Activated CD8-positive, alpha-beta T cell treated with anti-CD3 and anti-CD28 coated beads, Interleukin-2, amount 10 ng/mL, durations not matched to agents 7 days and 5 days (primary cell): ENCODE results near the gene SLC26A3. TPM values are rescaled to one million over a fixed set of nuclear protein-coding genes. Genes with fewer than 3 reads are reported as not detected.

ENCODE experiments used
- ATAC-seq: fragments of 150-1000 bp; cut with Tn5 transposase; one replicate; pipeline ENCODE4 v1.10.0; 2021; ENCODE audit warnings: moderate library complexity
- CTCF ChIA-PET: fragments of 350-600 bp; sonication (Branson Sonifier 250); formaldehyde crosslinking; loops from one replicate; lab custom pipeline; 2021; ENCODE audit warnings: antibody characterized with exemption; lab: Charles Lee
- POLR2A ChIA-PET: fragments of 350-600 bp; sonication (Branson Sonifier 250); formaldehyde crosslinking; loops from one replicate; lab custom pipeline; 2021; ENCODE audit warnings: antibody characterized with exemption; lab: Charles Lee
- DNase-seq: peaks from one replicate; pipeline ENCODE4 v3.0.0-alpha.2; 2020
- H3K27ac Mint-ChIP-seq: one replicate; pipeline ENCODE4 v1.8.0; 2021; ENCODE audit warnings: mild to moderate bottlenecking, mixed read lengths
- H3K27me3 Mint-ChIP-seq: one replicate; pipeline ENCODE4 v1.8.0; 2021; ENCODE audit warnings: low read depth, mixed read lengths
- H3K36me3 Mint-ChIP-seq: one replicate; pipeline ENCODE4 v1.8.0; 2021; ENCODE audit warnings: low read depth, mixed read lengths
- H3K4me1 Mint-ChIP-seq: one replicate; pipeline ENCODE4 v1.8.0; 2021; ENCODE audit warnings: low read depth, mixed read lengths
- H3K4me3 Mint-ChIP-seq: one replicate; pipeline ENCODE4 v1.8.0; 2021; ENCODE audit warnings: mild to moderate bottlenecking, mixed read lengths
- H3K9me3 Mint-ChIP-seq: one replicate; pipeline ENCODE4 v1.8.0; 2022; ENCODE audit warnings: mixed read lengths; ENCODE audit not compliant: insufficient read depth
- total RNA-seq, 2 experiments: library from RNA; stranded (reverse); gene quantifications; one replicate each; pipeline ENCODE4 v1.2.3, GENCODE V29; 2021

The SLC26A3 gene
- total RNA-seq, 2 experiments from 2014 or later = not detected

- peak within 1 kb of the TSS; percentile 100 for H3K27ac Mint-ChIP-seq
- H3K27me3 Mint-ChIP-seq = no peaks in the 10 kb centered on the region
- no peaks in the 10 kb centered on the region for H3K9me3 Mint-ChIP-seq
- H3K36me3 Mint-ChIP-seq = peaks cover 13% of the 10 kb centered on the region
- peak within 1 kb of the TSS; percentile 90 for H3K4me3 Mint-ChIP-seq
- DNase-seq (peak; percentile 98), ATAC-seq (peak; percentile 94)
- POLR2A ChIA-PET = interaction anchor here (0.6 to 2.8 kb wide), 31 partner anchors 9 to 855 kb away, joined by 3 to 30 read pairs (median 4); partner anchors contain the start of genes COG5, DLD, DUS4L and HBP1
- CTCF ChIA-PET = interaction anchor here (0.7 to 10.6 kb wide), 31 partner anchors 10 to 1083 kb away, joined by 3 to 322 read pairs (median 4); partner anchors contain the start of genes CCDC71L, COG5, DLD and DUS4L
- H3K4me1 Mint-ChIP-seq = peaks cover 39% of the 10 kb centered on the region
Measured at GRCh38 chr7:107743567-107744344, 59.3 kb downstream of the SLC26A3 start, which contains the start of gene CBLL1. CBLL1 (plus strand) TSS chr7:107744142; CDS start chr7:107744164, 22 bp downstream.

GRCh38 chr7:107742678-107743566, 60.1 kb downstream of the SLC26A3 start:
- no peaks in the 10 kb centered on the region for H3K9me3 Mint-ChIP-seq
- peaks cover 13% of the 10 kb centered on the region for H3K36me3 Mint-ChIP-seq
- DNase-seq (no peak), ATAC-seq (peak; percentile 48)
- H3K27me3 Mint-ChIP-seq = no peaks in the 10 kb centered on the region
- peak overlapping the region; percentile 100 for H3K27ac Mint-ChIP-seq
- CTCF ChIA-PET = interaction anchor here (0.7 to 10.6 kb wide), 31 partner anchors 9 to 1082 kb away, joined by 3 to 322 read pairs (median 4); partner anchors contain the start of genes CCDC71L, COG5, DLD and DUS4L
- peak overlapping the region; percentile 90 for H3K4me3 Mint-ChIP-seq
- H3K4me1 Mint-ChIP-seq = peaks cover 35% of the 10 kb centered on the region
- POLR2A ChIA-PET = interaction anchor here (0.6 to 2.8 kb wide), 26 partner anchors 8 to 617 kb away, joined by 3 to 30 read pairs (median 4); partner anchors contain the start of genes COG5, DLD, DUS4L and HBP1

- Mint-ChIP-seq H3K4me1 (no peaks in the 10 kb centered on the region), H3K27me3 (peaks cover 29% of the 10 kb centered on the region), H3K9me3 (no peaks in the 10 kb centered on the region), H3K36me3 (no peaks in the 10 kb centered on the region), H3K27ac (no peak overlapping the region), H3K4me3 (no peak overlapping the region)
- CTCF ChIA-PET = interaction anchor here (1.2 to 4.1 kb wide), 6 partner anchors 14 to 256 kb away, joined by 3 to 16 read pairs (median 4); partner anchors contain the start of gene CBLL1
- POLR2A ChIA-PET = interaction anchor here (1.8 kb wide), 1 partner anchor 15 kb away, joined by 4 read pairs; no protein-coding TSS in a partner anchor
- no peak for ATAC-seq
- DNase-seq = no peak
Measured at GRCh38 chr7:107728276-107728675, 74.7 kb downstream of the SLC26A3 start.

GRCh38 chr7:107726356-107727130, 76.5 kb downstream of the SLC26A3 start:
- H3K27ac Mint-ChIP-seq = no peak overlapping the region
- H3K9me3 Mint-ChIP-seq = no peaks in the 10 kb centered on the region
- no peak for DNase-seq
- no peak for ATAC-seq
- H3K36me3 Mint-ChIP-seq = no peaks in the 10 kb centered on the region
- H3K4me3 Mint-ChIP-seq = no peak overlapping the region
- POLR2A ChIA-PET = no interaction called here
- CTCF ChIA-PET = interaction anchor here (0.6 to 4.1 kb wide), 8 partner anchors 16 to 1011 kb away, joined by 3 to 27 read pairs (median 5); partner anchors contain the start of gene CBLL1
- no peaks in the 10 kb centered on the region for H3K4me1 Mint-ChIP-seq
- peaks cover 29% of the 10 kb centered on the region for H3K27me3 Mint-ChIP-seq

GRCh38 chr7:107725138-107725740, 77.8 kb downstream of the SLC26A3 start:
- Mint-ChIP-seq H3K4me3 (no peak overlapping the region), H3K27ac (no peak overlapping the region), H3K9me3 (no peaks in the 10 kb centered on the region), H3K36me3 (no peaks in the 10 kb centered on the region), H3K4me1 (no peaks in the 10 kb centered on the region), H3K27me3 (peaks cover 34% of the 10 kb centered on the region)
- no peak for ATAC-seq
- peak; percentile 71 for DNase-seq
- CTCF ChIA-PET = interaction anchor here (0.7 to 4.1 kb wide), 9 partner anchors 10 to 531 kb away, joined by 3 to 27 read pairs (median 3); no protein-coding TSS in a partner anchor
- POLR2A ChIA-PET = no interaction called here

GRCh38 chr7:107723255-107723654, 79.8 kb downstream of the SLC26A3 start:
- POLR2A ChIA-PET = no interaction called here
- CTCF ChIA-PET = interaction anchor here (0.9 to 1.8 kb wide), 3 partner anchors 20 to 260 kb away, joined by 3 to 9 read pairs (median 4); no protein-coding TSS in a partner anchor
- H3K9me3 Mint-ChIP-seq = no peaks in the 10 kb centered on the region
- H3K4me1 Mint-ChIP-seq = no peaks in the 10 kb centered on the region
- H3K27me3 Mint-ChIP-seq = peaks cover 24% of the 10 kb centered on the region
- H3K27ac Mint-ChIP-seq = no peak overlapping the region
- DNase-seq (no peak), ATAC-seq (no peak)
- no peak overlapping the region for H3K4me3 Mint-ChIP-seq
- no peaks in the 10 kb centered on the region for H3K36me3 Mint-ChIP-seq

- ChIA-PET POLR2A (no interaction called here), CTCF (interaction anchor here (1.3 kb wide), 1 partner anchor 9 kb away, joined by 5 read pairs; no protein-coding TSS in a partner anchor)
- Mint-ChIP-seq H3K27ac (no peak overlapping the region), H3K4me1 (no peaks in the 10 kb centered on the region), H3K36me3 (no peaks in the 10 kb centered on the region), H3K9me3 (no peaks in the 10 kb centered on the region), H3K4me3 (no peak overlapping the region), H3K27me3 (peaks cover 6% of the 10 kb centered on the region)
- DNase-seq = no peak
- no peak for ATAC-seq
Measured at GRCh38 chr7:107721286-107721685, 81.7 kb downstream of the SLC26A3 start.

- no peak overlapping the region for H3K27ac Mint-ChIP-seq
- ChIA-PET POLR2A (no interaction called here), CTCF (interaction anchor here (1.3 kb wide), 1 partner anchor 156 kb away, joined by 3 read pairs; no protein-coding TSS in a partner anchor)
Measured at GRCh38 chr7:107718456-107719193, 84.4 kb downstream of the SLC26A3 start.

GRCh38 chr7:107715531-107715930, 87.5 kb downstream of the SLC26A3 start:
- H3K27ac Mint-ChIP-seq = no peak overlapping the region

More at GRCh38 chr7:107718456-107719193, 84.4 kb downstream of the SLC26A3 start:
- ATAC-seq = no peak
- H3K4me1 Mint-ChIP-seq = no peaks in the 10 kb centered on the region
- H3K4me3 Mint-ChIP-seq = no peak overlapping the region
- peaks cover 5% of the 10 kb centered on the region for H3K27me3 Mint-ChIP-seq
- no peaks in the 10 kb centered on the region for H3K36me3 Mint-ChIP-seq
- no peak for DNase-seq
- H3K9me3 Mint-ChIP-seq = no peaks in the 10 kb centered on the region

More at GRCh38 chr7:107715531-107715930, 87.5 kb downstream of the SLC26A3 start:
- CTCF ChIA-PET = interaction anchor here (1.3 kb wide), 1 partner anchor 9 kb away, joined by 3 read pairs; no protein-coding TSS in a partner anchor
- no peak for ATAC-seq
- Mint-ChIP-seq H3K36me3 (no peaks in the 10 kb centered on the region), H3K27me3 (peaks cover under 1% of the 10 kb centered on the region), H3K9me3 (no peaks in the 10 kb centered on the region), H3K4me3 (no peak overlapping the region), H3K4me1 (no peaks in the 10 kb centered on the region)
- POLR2A ChIA-PET = no interaction called here
- DNase-seq = no peak
